ENCODE measurements around the gene USP44. TPM values are rescaled to one million over a fixed set of nuclear protein-coding genes. Genes with fewer than 3 reads are reported as not detected.

Gene USP44
- polyA plus RNA-seq, 4 donors, result 0.21 to 0.27 TPM; not detected in 2

DNA sequence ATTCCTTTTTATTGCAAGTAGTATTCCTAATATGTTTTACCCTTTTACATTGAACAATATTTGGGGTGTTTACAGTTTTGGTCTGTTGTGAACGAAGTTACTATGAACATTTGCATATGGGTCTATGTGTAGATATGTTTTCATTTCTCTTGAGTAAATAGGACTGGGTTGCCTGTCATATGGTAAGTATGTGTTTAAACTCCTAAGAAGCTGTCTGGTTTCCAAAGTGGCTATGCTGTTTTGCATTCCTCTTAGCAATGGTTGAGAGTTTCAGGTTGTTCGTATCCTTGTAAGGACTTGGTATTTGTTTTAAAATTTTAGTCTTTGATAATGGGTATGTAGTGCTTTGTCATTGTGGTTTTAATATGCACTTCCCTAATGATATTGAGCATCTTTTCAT is 71.0 kb downstream of the USP44 start:
- peaks cover 0 to 6% (median 1%) of the 10 kb centered on the region in 3 donors for H3K4me1 ChIP-seq (ENCODE audit: control insufficient read depth in 3 of 3, insufficient read depth in 2 of 3, low read depth in 1 of 3, low read length in 2 of 3)
- peaks cover 3 to 35% (median 8%) of the 10 kb centered on the region in 3 donors for H3K36me3 ChIP-seq (ENCODE audit: control insufficient read depth in 3 of 3, insufficient read depth in 2 of 3, low read depth in 1 of 3, low read length in 3 of 3)
- H3K27me3 ChIP-seq (ENCODE audit: control insufficient read depth in 3 of 3, insufficient read depth in 3 of 3, low read length in 3 of 3), result no peaks in the 10 kb centered on the region
- DNase-seq (no peak), FAIRE-seq (no peak)
- H3K9me3 ChIP-seq (ENCODE audit: control insufficient read depth in 2 of 2, insufficient read depth in 1 of 2, low read depth in 1 of 2, low read length in 1 of 2), result no peaks in the 10 kb centered on the region
- no peak overlapping the region for H3K4me3 ChIP-seq (ENCODE audit: low read depth in 1 of 3, low read length in 3 of 3)
- 71 to 85% (median 82%) methylated on average over 2 of the region's 2 CpGs for WGBS, 3 donors
- no peak overlapping the region for H3K27ac ChIP-seq (ENCODE audit: low read depth in 1 of 3, low read length in 2 of 3)

DNA sequence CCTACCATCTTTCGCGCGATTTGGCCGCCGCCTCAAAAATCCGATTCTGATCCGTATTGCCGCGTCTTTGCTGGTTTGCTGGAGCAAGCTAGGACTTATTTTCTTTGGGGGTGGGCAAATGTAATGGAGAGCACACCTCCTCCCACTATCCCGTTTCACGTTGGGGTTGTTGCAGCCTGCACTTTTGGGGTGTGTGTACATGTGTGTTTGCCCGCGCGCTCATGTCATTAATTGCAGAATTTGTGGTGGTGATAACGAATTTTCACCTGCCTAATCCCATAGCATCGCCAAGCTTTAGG is 76.7 kb downstream of the USP44 start:
- peaks cover 0 to 5% (median 3%) of the 10 kb centered on the region in 3 donors for H3K4me1 ChIP-seq (ENCODE audit: control insufficient read depth in 3 of 3, insufficient read depth in 2 of 3, low read depth in 1 of 3, low read length in 2 of 3)
- peak; percentile 14 to 51 for DNase-seq
- no peaks in the 10 kb centered on the region for H3K27me3 ChIP-seq (ENCODE audit: control insufficient read depth in 3 of 3, insufficient read depth in 3 of 3, low read length in 3 of 3)

GRCh38 chr12:95473884-95474659 is 77.2 kb downstream of the USP44 start, which contains the start of gene METAP2:
METAP2 (plus strand) TSS chr12:95474152; CDS start chr12:95474180, 28 bp downstream.
- DNase-seq, result peak; percentile 97
- Histone ChIP-seq H3K4me1 (ENCODE audit: control insufficient read depth in 3 of 3, insufficient read depth in 2 of 3, low read depth in 1 of 3, low read length in 2 of 3) (peaks cover 0 to 5% (median 3%) of the 10 kb centered on the region in 3 donors), H3K9me3 (ENCODE audit: control insufficient read depth in 2 of 2, insufficient read depth in 1 of 2, low read depth in 1 of 2, low read length in 1 of 2) (no peaks in the 10 kb centered on the region), H3K27ac (ENCODE audit: low read depth in 1 of 3, low read length in 2 of 3) (peak within 1 kb of the TSS; percentile 84 to 98 (median 93)), H3K4me3 (ENCODE audit: low read depth in 1 of 3, low read length in 3 of 3) (peak within 1 kb of the TSS; percentile 78 to 99 (median 84)), H3K36me3 (ENCODE audit: control insufficient read depth in 3 of 3, insufficient read depth in 2 of 3, low read depth in 1 of 3, low read length in 3 of 3) (peaks cover 0 to 16% (median 2%) of the 10 kb centered on the region in 3 donors), H3K27me3 (ENCODE audit: control insufficient read depth in 3 of 3, insufficient read depth in 3 of 3, low read length in 3 of 3) (no peaks in the 10 kb centered on the region)
- no peak for FAIRE-seq
- WGBS, 3 donors, result 0% methylated on average over 47 to 49 of the region's 49 CpGs

More for the DNA sequence above, 76.7 kb downstream of the USP44 start:
- FAIRE-seq, result no peak
- no peaks in the 10 kb centered on the region for H3K9me3 ChIP-seq (ENCODE audit: control insufficient read depth in 2 of 2, insufficient read depth in 1 of 2, low read depth in 1 of 2, low read length in 1 of 2)
- WGBS, 3 donors, result 0 to 1% (median 1%) methylated on average over 16 of the region's 16 CpGs
- peak overlapping the region; percentile 78 to 99 (median 84) for H3K4me3 ChIP-seq (ENCODE audit: low read depth in 1 of 3, low read length in 3 of 3)
- peak overlapping the region in 2 of 3 donors; percentile 93 to 98 for H3K27ac ChIP-seq (ENCODE audit: low read depth in 1 of 3, low read length in 2 of 3)
- H3K36me3 ChIP-seq (ENCODE audit: control insufficient read depth in 3 of 3, insufficient read depth in 2 of 3, low read depth in 1 of 3, low read length in 3 of 3), result peaks cover 0 to 18% (median 4%) of the 10 kb centered on the region in 3 donors

- DNase-seq, result peak; percentile 66 to 70
- H3K27ac ChIP-seq (ENCODE audit: low read depth in 1 of 3, low read length in 2 of 3), result peak overlapping the region; percentile 84 to 98 (median 93)
- no peak for FAIRE-seq
- no peaks in the 10 kb centered on the region for H3K27me3 ChIP-seq (ENCODE audit: control insufficient read depth in 3 of 3, insufficient read depth in 3 of 3, low read length in 3 of 3)
- H3K9me3 ChIP-seq (ENCODE audit: control insufficient read depth in 2 of 2, insufficient read depth in 1 of 2, low read depth in 1 of 2, low read length in 1 of 2), result no peaks in the 10 kb centered on the region
- peaks cover 0 to 12% (median 0%) of the 10 kb centered on the region in 3 donors for H3K36me3 ChIP-seq (ENCODE audit: control insufficient read depth in 3 of 3, insufficient read depth in 2 of 3, low read depth in 1 of 3, low read length in 3 of 3)
- 0 to 1% (median 0%) methylated on average over 23 of the region's 23 CpGs for WGBS, 3 donors
- peaks cover 0 to 5% (median 3%) of the 10 kb centered on the region in 3 donors for H3K4me1 ChIP-seq (ENCODE audit: control insufficient read depth in 3 of 3, insufficient read depth in 2 of 3, low read depth in 1 of 3, low read length in 2 of 3)
- H3K4me3 ChIP-seq (ENCODE audit: low read depth in 1 of 3, low read length in 3 of 3), result peak overlapping the region; percentile 55 to 99 (median 78)
These were observed 77.9 kb downstream of the USP44 start for GRCh38 chr12:95473231-95473883.

GRCh38 chr12:95470300-95470699 is 81.0 kb downstream of the USP44 start:
- H3K4me3 ChIP-seq (ENCODE audit: low read depth in 1 of 3, low read length in 3 of 3), result no peak overlapping the region
- H3K27me3 ChIP-seq (ENCODE audit: control insufficient read depth in 3 of 3, insufficient read depth in 3 of 3, low read length in 3 of 3), result no peaks in the 10 kb centered on the region
- no peak overlapping the region for H3K27ac ChIP-seq (ENCODE audit: low read depth in 1 of 3, low read length in 2 of 3)
- H3K4me1 ChIP-seq (ENCODE audit: control insufficient read depth in 3 of 3, insufficient read depth in 2 of 3, low read depth in 1 of 3, low read length in 2 of 3), result peaks cover 0 to 4% (median 0%) of the 10 kb centered on the region in 3 donors
- FAIRE-seq (no peak), DNase-seq (no peak)
- WGBS, 3 donors, result 50 to 76% (median 58%) methylated on average over 1 of the region's 1 CpG
- no peaks in the 10 kb centered on the region for H3K9me3 ChIP-seq (ENCODE audit: control insufficient read depth in 2 of 2, insufficient read depth in 1 of 2, low read depth in 1 of 2, low read length in 1 of 2)
- no peaks in the 10 kb centered on the region for H3K36me3 ChIP-seq (ENCODE audit: control insufficient read depth in 3 of 3, insufficient read depth in 2 of 3, low read depth in 1 of 3, low read length in 3 of 3)

Other genes starting within 250 kb of the USP44 start
- gene METAP2, start 77.3 kb downstream of the USP44 start, polyA plus RNA-seq, result 10 to 100 TPM; 45.0 to 88.0 (median 55.7) TPM
- gene NTN4, start 239.3 kb upstream of the USP44 start, polyA plus RNA-seq, result 10 to 100 TPM in 2 of 4 donors, 1 to 10 TPM in 2; 1.6 to 45.7 (median 9.8) TPM